Activated naive CD8-positive, alpha-beta T cell treated with anti-CD3 and anti-CD28 coated beads for 36 hours (primary cell): ENCODE measurements around the gene PPOX. TPM values are rescaled to one million over a fixed set of nuclear protein-coding genes. Genes with fewer than 3 reads are reported as not detected.

ENCODE experiments used
- DNase-seq: peaks from one replicate; pipeline ENCODE4 v3.0.0; 2021
- H3K27ac Mint-ChIP-seq: one replicate; pipeline ENCODE4 v1.8.0; 2022; ENCODE audit warnings: mild to moderate bottlenecking, moderate library complexity, mixed read lengths
- H3K27me3 Mint-ChIP-seq: one replicate; pipeline ENCODE4 v1.8.0; 2022; ENCODE audit warnings: mild to moderate bottlenecking, mixed read lengths
- H3K36me3 Mint-ChIP-seq: one replicate; pipeline ENCODE4 v1.8.0; 2021; ENCODE audit warnings: mild to moderate bottlenecking, mixed read lengths
- H3K4me1 Mint-ChIP-seq: one replicate; pipeline ENCODE4 v1.8.0; 2021; ENCODE audit warnings: mixed read lengths
- H3K4me3 Mint-ChIP-seq: one replicate; pipeline ENCODE4 v1.8.0; 2022; ENCODE audit warnings: mild to moderate bottlenecking, moderate library complexity, mixed read lengths
- H3K9me3 Mint-ChIP-seq: one replicate; pipeline ENCODE4 v1.8.0; 2022; ENCODE audit warnings: mixed read lengths
- total RNA-seq, 2 experiments: library from RNA; stranded (reverse); gene quantifications; one replicate each; pipeline ENCODE4 v1.2.3, GENCODE V29; 2021

Gene PPOX
- total RNA-seq, 2 experiments from 2014 or later, result 20.1 to 20.8 TPM

GRCh38 chr1:161179698-161180097, 13.5 kb downstream of the PPOX start:
- peaks cover 72% of the 10 kb centered on the region for H3K4me1 Mint-ChIP-seq
- H3K4me3 Mint-ChIP-seq, result no peak overlapping the region
- no peaks in the 10 kb centered on the region for H3K27me3 Mint-ChIP-seq
- H3K9me3 Mint-ChIP-seq, result no peaks in the 10 kb centered on the region
- DNase-seq, result no peak
- H3K36me3 Mint-ChIP-seq, result peaks cover 15% of the 10 kb centered on the region
- H3K27ac Mint-ChIP-seq, result peak overlapping the region; percentile 28

- H3K9me3 Mint-ChIP-seq, result no peaks in the 10 kb centered on the region
- no peak overlapping the region for H3K4me3 Mint-ChIP-seq
- H3K4me1 Mint-ChIP-seq, result peaks cover 70% of the 10 kb centered on the region
- peaks cover 10% of the 10 kb centered on the region for H3K36me3 Mint-ChIP-seq
- peak overlapping the region; percentile 77 for H3K27ac Mint-ChIP-seq
- DNase-seq, result no peak
- no peaks in the 10 kb centered on the region for H3K27me3 Mint-ChIP-seq
Observed at GRCh38 chr1:161180639-161181038, 14.4 kb downstream of the PPOX start.

- Mint-ChIP-seq H3K4me3 (peak overlapping the region; percentile 38), H3K36me3 (peaks cover 3% of the 10 kb centered on the region), H3K4me1 (peaks cover 74% of the 10 kb centered on the region), H3K27ac (peak overlapping the region; percentile 93), H3K9me3 (no peaks in the 10 kb centered on the region), H3K27me3 (no peaks in the 10 kb centered on the region)
- peak; percentile 64 for DNase-seq
Observed at GRCh38 chr1:161182214-161182613, 16.0 kb downstream of the PPOX start.

DNA sequence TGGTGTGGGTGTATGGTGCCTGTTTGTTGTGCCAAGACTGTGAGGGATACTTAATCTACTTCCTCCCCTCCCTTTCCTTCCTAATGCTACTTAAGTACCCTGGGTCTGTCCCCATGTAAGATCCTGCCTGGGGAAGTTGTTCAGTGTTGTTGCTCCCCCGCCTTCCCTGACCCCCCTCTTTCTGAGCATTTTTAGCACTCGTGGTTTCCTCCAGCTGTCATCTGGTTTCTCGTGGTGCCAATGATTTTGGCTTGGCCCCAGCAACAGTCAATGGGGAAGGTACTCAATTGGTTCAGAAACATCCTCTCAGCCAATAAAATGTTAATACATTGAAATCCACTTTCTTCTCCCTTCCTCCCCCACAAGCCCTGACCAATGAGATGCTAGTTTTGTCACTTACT, 19.1 kb downstream of the PPOX start:
- no peaks in the 10 kb centered on the region for H3K27me3 Mint-ChIP-seq
- peak; percentile 74 for DNase-seq
- H3K4me1 Mint-ChIP-seq, result peaks cover 73% of the 10 kb centered on the region
- peak overlapping the region; percentile 95 for H3K27ac Mint-ChIP-seq
- peak overlapping the region; percentile 68 for H3K4me3 Mint-ChIP-seq
- H3K36me3 Mint-ChIP-seq, result peaks cover 1% of the 10 kb centered on the region
- no peaks in the 10 kb centered on the region for H3K9me3 Mint-ChIP-seq

DNA sequence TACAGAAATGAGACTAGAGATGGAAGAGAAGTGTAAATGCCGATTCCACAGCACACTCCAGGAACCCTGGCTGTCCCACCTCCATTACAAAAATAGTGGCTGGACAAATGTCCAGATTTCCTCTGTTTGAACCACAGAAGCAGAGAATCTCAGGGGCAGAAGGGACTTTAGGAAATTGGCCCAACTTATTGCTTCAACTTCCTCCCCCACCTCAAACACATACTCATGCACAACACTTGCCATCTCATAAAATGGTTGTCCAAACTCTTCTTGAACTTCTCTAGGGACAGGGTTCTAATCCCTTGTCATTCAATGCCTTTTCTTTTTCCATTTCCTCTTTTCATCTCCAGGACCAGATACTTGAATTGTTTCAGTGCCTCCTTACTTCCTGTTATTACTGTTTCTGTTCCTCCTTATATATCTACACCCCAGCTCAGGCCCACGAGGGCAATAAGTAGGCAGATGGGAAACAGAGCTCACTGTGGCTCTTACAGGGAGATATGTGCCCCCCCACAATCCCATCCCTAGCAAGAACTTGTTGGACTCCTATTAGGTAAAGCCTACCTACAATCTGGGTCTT, 19.6 kb downstream of the PPOX start:
- Mint-ChIP-seq H3K27me3 (no peaks in the 10 kb centered on the region), H3K27ac (peak overlapping the region; percentile 95), H3K4me1 (peaks cover 68% of the 10 kb centered on the region), H3K36me3 (peaks cover 1% of the 10 kb centered on the region), H3K4me3 (peak overlapping the region; percentile 68), H3K9me3 (no peaks in the 10 kb centered on the region)
- DNase-seq, result no peak

- no peak overlapping the region for H3K4me3 Mint-ChIP-seq
- no peaks in the 10 kb centered on the region for H3K9me3 Mint-ChIP-seq
- H3K4me1 Mint-ChIP-seq, result peaks cover 57% of the 10 kb centered on the region
- H3K36me3 Mint-ChIP-seq, result peaks cover 1% of the 10 kb centered on the region
- no peak for DNase-seq
- peak overlapping the region; percentile 95 for H3K27ac Mint-ChIP-seq
- no peaks in the 10 kb centered on the region for H3K27me3 Mint-ChIP-seq
Observed at GRCh38 chr1:161187311-161187710, 21.1 kb downstream of the PPOX start.

- H3K36me3 Mint-ChIP-seq, result no peaks in the 10 kb centered on the region
- no peaks in the 10 kb centered on the region for H3K9me3 Mint-ChIP-seq
- no peaks in the 10 kb centered on the region for H3K27me3 Mint-ChIP-seq
- H3K4me1 Mint-ChIP-seq, result peaks cover 58% of the 10 kb centered on the region
- H3K27ac Mint-ChIP-seq, result peak overlapping the region; percentile 50
- no peak overlapping the region for H3K4me3 Mint-ChIP-seq
- no peak for DNase-seq
Observed at GRCh38 chr1:161188381-161188780, 22.2 kb downstream of the PPOX start.

DNA sequence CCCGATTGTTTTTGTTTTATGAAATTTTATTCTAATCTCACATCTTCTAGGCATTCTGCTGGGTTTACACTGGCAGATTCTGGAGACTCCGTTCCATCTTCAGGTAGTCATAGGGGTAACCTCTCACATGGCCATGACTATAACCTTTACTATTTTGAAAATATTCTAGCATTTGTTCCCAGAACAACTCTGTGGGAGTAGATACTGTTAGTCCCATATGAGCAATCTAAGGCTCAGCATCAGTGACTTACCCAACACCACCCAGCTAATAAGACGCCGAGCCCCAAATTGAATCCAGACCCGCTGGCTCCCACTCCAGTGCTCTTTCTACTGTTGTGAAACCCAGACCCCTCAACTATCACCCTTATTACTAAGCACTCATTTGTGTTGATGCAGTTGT, 22.8 kb downstream of the PPOX start:
- no peaks in the 10 kb centered on the region for H3K27me3 Mint-ChIP-seq
- H3K27ac Mint-ChIP-seq, result no peak overlapping the region
- no peak overlapping the region for H3K4me3 Mint-ChIP-seq
- H3K36me3 Mint-ChIP-seq, result no peaks in the 10 kb centered on the region
- no peak for DNase-seq
- peaks cover 54% of the 10 kb centered on the region for H3K4me1 Mint-ChIP-seq
- H3K9me3 Mint-ChIP-seq, result no peaks in the 10 kb centered on the region

DNA sequence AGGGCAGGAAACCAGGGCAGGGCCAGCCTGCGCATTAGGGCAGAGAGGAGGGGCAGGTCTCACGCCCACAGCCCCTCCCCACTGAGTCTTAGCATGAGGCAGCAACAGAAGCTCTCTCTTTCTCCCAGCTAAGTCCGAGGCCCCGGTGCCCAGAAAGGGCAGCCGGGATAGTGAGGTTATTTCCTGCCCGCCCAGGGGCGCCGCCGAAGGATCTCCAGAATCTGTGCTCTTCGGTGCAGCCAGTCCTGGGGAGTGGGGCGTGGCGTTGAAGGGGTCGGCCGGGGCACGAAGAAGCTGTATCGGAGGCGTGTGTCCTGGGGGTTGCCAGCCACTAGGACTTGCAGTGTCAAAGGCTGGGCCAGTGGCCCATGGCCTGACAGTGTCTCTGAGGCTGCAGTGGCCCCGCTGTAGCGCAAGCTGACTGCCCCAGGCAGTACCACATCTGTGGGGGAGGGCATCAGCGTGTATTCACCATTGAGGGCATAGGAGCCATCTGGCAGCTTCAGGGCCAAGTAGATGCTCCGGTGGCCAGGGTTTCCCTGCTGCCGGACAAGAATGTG, 24.8 kb downstream of the PPOX start:
- Mint-ChIP-seq H3K4me1 (peaks cover 44% of the 10 kb centered on the region), H3K4me3 (no peak overlapping the region)

DNA sequence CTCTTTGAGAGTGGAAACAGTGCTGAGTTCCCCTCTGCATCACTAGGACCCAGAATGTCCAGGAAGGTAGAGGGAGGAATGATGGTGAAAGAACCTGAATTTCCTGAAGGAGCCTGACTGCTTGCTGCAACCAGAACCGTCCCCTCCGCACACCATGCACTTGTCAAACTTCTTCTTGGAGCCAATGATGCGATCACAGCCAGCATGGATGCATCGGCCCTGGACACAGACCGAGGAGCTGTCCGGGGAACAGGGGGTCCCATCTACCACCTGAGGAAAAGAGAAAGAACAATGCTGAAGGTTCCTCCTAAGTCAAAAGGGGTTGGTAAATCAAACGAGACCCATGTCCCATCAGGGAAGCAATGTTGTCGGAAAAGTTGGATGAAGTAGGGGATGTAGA, 25.7 kb downstream of the PPOX start:
- Mint-ChIP-seq H3K27ac (no peak overlapping the region), H3K36me3 (no peaks in the 10 kb centered on the region), H3K4me3 (no peak overlapping the region), H3K27me3 (no peaks in the 10 kb centered on the region), H3K9me3 (no peaks in the 10 kb centered on the region), H3K4me1 (peaks cover 36% of the 10 kb centered on the region)
- no peak for DNase-seq

More for the DNA sequence above, 24.8 kb downstream of the PPOX start:
- no peaks in the 10 kb centered on the region for H3K36me3 Mint-ChIP-seq
- no peak overlapping the region for H3K27ac Mint-ChIP-seq
- no peaks in the 10 kb centered on the region for H3K9me3 Mint-ChIP-seq
- no peaks in the 10 kb centered on the region for H3K27me3 Mint-ChIP-seq
- no peak for DNase-seq

GRCh38 chr1:161192476-161193465, 26.5 kb downstream of the PPOX start:
- Mint-ChIP-seq H3K27me3 (no peaks in the 10 kb centered on the region), H3K27ac (no peak overlapping the region), H3K9me3 (no peaks in the 10 kb centered on the region), H3K4me1 (peaks cover 28% of the 10 kb centered on the region), H3K36me3 (no peaks in the 10 kb centered on the region), H3K4me3 (no peak overlapping the region)
- DNase-seq, result peak; percentile 59

- H3K4me3 Mint-ChIP-seq, result no peak overlapping the region
- no peaks in the 10 kb centered on the region for H3K9me3 Mint-ChIP-seq
- no peak overlapping the region for H3K27ac Mint-ChIP-seq
- DNase-seq, result no peak
- H3K4me1 Mint-ChIP-seq, result peaks cover 24% of the 10 kb centered on the region
- no peaks in the 10 kb centered on the region for H3K27me3 Mint-ChIP-seq
- H3K36me3 Mint-ChIP-seq, result no peaks in the 10 kb centered on the region
Observed at GRCh38 chr1:161193561-161194235, 27.5 kb downstream of the PPOX start.

- peaks cover 25% of the 10 kb centered on the region for H3K4me1 Mint-ChIP-seq
- H3K27ac Mint-ChIP-seq, result peak overlapping the region; percentile 49
- no peaks in the 10 kb centered on the region for H3K9me3 Mint-ChIP-seq
- H3K27me3 Mint-ChIP-seq, result no peaks in the 10 kb centered on the region
- no peak for DNase-seq
- H3K4me3 Mint-ChIP-seq, result no peak overlapping the region
- no peaks in the 10 kb centered on the region for H3K36me3 Mint-ChIP-seq
Observed at GRCh38 chr1:161195171-161195570, 28.9 kb downstream of the PPOX start.

GRCh38 chr1:161196111-161196510, 29.9 kb downstream of the PPOX start:
- Mint-ChIP-seq H3K4me1 (peaks cover 33% of the 10 kb centered on the region), H3K9me3 (no peaks in the 10 kb centered on the region), H3K27ac (no peak overlapping the region), H3K36me3 (no peaks in the 10 kb centered on the region), H3K27me3 (no peaks in the 10 kb centered on the region), H3K4me3 (no peak overlapping the region)
- DNase-seq, result no peak
